Measurements from ENCODE around the gene RNF135.
A peak's percentile ranks its signal among the peaks of the same experiment; 100 is the strongest.
"Not testable (repeated sequence)": the region's sequence is repeated elsewhere in the genome, so short reads cannot be mapped to it uniquely, and the experiment has no call there.

RNF135 gene

GRCh38 chr17:31002047-31002446, 31.2 kb downstream of the RNF135 start:
- no peak for DNase-seq (ENCODE audit: low read depth in 2 of 2)

- DNase-seq (ENCODE audit: low read depth in 2 of 2): no peak
Measured at GRCh38 chr17:31003225-31003866, 32.5 kb downstream of the RNF135 start.

DNA sequence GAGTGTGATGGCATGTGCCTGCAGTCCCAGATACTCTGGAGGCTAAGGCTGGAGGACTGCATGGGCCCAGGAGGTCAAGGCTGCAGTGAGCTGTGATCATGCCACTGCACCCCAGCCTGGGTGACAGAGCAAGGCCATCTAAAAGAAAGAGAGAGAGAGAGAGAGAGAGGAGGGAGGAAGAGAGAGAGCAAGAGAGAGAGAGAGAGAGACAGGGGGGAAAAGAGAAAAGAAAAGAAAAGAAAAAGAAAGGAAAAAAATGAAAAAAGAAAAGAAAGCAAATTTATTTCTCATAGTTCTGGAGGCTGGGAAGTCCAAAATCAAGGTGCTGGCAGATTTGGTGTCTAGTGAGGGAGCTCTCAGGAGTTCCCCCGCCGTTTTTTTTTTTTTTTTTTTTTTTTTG, 33.3 kb downstream of the RNF135 start:
- DNase-seq (ENCODE audit: low read depth in 2 of 2): no peak

- no peak for DNase-seq (ENCODE audit: low read depth in 2 of 2)
Measured at GRCh38 chr17:31007695-31008373, 37.0 kb downstream of the RNF135 start.

DNA sequence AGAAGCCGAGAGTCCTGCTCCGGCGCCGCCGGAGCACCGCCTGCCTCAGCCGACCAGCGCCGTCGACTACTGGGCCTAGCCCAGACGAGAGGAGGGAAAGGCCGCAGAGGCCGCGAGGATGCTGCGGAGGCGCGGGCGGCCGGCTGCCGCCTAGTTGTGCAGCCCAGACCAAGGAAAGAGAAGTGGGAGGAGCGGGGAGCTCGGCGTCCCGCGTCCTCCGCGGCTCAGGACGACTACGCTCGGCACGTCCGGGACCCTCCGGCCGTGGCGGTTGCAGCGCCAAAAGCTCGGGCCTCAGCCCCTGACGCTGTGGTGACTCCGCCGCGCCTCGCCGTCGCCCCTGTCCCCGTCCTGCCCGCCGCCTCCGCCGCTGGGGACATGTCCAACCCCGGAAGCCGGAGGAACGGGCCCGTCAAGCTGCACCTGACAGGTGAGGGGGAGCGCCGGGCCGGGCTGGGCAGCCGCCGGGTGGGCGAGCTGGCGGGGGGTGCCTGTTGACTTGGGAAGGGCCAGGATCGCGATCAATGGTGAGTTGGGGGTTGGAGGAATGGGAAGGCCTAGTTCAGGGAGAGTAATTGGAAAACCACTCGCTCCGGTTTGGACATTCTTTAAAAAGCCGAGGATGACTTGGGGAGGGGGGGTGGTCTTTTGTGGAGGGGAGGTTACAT, 37.7 kb downstream of the RNF135 start:
- peak; percentile 25 to 26 for DNase-seq (ENCODE audit: low read depth in 2 of 2)

GRCh38 chr17:31009042-31009702, 38.3 kb downstream of the RNF135 start:
- not testable (repeated sequence) for DNase-seq (ENCODE audit: low read depth in 2 of 2)

GRCh38 chr17:31010014-31010413, 39.2 kb downstream of the RNF135 start:
- DNase-seq (ENCODE audit: low read depth in 2 of 2): not testable (repeated sequence)

DNA sequence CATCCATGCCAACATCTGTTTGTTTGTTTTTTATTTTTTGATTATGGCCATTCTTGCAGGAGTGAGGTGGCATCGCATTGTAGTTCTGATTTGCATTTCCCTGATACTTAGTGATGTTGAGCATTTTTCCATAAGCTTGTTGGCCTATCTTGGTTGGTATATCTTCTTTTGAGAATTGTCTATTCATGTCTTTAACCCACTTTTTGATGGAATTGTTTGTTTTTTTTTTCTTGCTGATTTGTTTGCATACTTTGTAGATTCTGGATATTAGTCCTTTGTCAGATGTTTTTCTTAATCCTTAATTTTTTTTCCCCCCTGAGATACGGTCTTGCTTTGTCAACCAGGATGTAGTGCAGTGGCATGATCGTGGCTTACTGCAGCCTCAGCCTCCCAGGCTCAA, 43.0 kb downstream of the RNF135 start:
- no peak for DNase-seq (ENCODE audit: low read depth in 2 of 2)

- DNase-seq (ENCODE audit: low read depth in 2 of 2): no peak
Measured at GRCh38 chr17:31015639-31016038, 44.8 kb downstream of the RNF135 start.

GRCh38 chr17:31019004-31019403, 48.2 kb downstream of the RNF135 start:
- no peak for DNase-seq (ENCODE audit: low read depth in 2 of 2)

DNA sequence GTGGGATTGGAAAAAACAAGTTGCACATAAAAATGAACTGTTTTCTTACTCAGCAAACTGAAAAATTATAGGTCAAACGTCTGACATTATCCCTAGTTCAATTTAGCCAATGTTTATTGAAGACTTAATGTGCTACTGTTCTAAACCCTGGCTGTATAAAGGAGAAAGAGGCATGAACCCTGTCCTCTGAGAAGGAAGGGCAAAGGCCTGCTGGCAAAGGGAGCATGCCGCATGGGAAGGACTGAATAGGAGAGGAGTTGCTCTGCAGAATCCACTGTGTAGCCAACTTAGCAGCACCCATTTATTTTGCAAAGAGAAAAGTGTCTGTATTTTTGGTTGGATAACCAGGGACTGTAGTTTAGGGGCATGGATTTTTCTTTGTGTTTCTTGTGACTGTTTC, 52.3 kb downstream of the RNF135 start:
- DNase-seq (ENCODE audit: low read depth in 2 of 2): not testable (repeated sequence)

DNA sequence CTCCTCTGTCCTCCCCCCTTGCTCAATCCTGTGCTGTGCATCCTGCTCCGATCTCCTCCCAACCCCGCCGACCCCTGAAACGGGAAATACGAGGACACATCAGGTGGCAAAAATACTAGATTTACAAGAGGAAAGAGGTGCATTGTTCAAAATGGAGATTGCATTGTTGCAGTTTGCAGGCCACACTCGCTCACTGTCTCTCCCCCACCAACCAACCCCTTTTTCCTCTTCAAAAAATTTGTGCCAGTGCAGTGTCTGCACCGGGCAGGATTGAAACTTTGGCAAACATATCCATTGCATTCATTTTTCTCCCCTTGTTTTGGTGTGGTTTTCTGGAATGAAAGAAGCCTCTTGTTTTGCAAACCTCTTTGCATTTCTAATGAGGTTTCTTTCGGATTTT, 61.0 kb downstream of the RNF135 start:
- no peak for DNase-seq (ENCODE audit: low read depth in 2 of 2)

DNA sequence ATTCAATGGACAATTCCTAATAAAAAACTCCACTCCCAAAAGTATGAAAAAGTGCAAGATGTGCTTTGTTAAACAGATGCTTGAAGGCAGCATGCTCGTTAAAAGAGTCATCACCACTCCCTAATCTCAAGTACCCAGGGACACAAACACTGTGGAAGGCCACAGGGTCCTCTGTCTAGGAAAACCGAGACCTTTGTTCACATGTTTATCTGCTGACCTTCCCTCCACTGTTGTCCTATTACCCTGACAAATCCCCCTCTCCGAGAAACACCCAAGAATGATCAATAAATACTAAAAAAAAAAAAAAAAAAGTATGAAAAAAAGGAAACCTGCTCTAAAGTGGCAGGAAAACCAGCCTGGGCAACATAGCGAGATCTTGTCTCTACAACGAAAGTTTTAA, 64.8 kb downstream of the RNF135 start:
- DNase-seq (ENCODE audit: low read depth in 2 of 2): not testable (repeated sequence)

DNA sequence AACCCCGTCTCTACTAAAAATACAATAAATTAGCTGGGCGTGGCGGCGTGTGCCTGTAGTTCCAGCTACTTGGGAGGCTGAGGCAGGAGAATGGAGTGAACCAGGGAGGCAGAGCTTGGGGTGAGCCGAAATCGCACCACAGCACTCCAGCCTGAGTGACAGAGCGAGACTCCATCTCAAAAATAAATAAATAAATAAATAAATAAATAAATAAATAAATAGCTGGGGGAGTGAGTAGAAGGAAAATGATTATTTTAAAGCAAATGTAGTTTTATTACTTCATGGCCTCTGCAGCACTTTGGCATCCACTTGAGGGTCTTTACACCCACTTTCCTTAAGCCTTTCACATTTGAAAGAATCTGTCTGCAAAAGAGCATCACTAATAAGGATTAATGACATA, 70.0 kb downstream of the RNF135 start:
- DNase-seq (ENCODE audit: low read depth in 2 of 2): not testable (repeated sequence)

DNA sequence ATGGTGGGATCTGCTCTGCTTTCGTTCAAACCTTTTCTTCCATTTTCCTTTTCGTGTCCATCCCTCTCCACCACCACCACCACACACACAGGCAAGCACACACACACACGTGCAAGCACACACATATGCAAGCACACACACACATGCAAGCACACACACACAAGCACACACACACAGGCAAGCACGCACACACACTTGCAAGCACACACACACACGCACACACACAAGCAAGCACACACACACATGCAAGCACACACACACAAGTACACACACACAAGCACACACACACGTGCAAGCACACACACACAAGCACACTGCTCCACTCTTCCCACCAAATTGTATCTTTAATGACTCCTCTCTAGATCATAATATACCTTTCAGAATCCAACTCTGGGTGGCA, 71.5 kb downstream of the RNF135 start:
- not testable (repeated sequence) for DNase-seq (ENCODE audit: low read depth in 2 of 2)

GRCh38 chr17:31046856-31047425, 76.1 kb downstream of the RNF135 start:
- DNase-seq (ENCODE audit: low read depth in 2 of 2): not testable (repeated sequence)

DNA sequence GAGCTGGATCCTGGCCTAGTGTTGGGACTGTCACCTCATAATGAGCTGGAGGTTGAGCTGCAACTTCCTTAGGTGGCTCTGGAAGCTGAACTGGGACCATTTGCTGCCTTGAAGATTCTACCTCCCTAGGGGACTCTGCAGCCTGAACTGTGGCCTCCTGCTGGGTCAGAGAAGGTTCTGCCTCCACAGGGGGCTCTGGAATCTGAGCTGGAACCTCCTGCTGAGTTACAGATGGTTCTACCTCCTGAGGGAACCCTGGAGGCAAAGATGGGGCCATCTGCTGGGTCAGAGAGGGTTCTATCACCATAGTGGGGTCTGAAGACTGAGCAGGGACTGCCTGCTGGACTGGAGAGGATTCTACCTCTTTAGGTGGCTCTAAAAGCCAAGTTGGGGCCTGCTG, 77.3 kb downstream of the RNF135 start:
- no peak for DNase-seq (ENCODE audit: low read depth in 2 of 2)

- no peak for DNase-seq (ENCODE audit: low read depth in 2 of 2)
Measured at GRCh38 chr17:31048780-31049179, 77.9 kb downstream of the RNF135 start.
